Measurements from ENCODE around the gene ZFY. TPM values are rescaled to one million over a fixed set of nuclear protein-coding genes. Genes with fewer than 3 reads are reported as not detected.

The ZFY gene
- total and polyA plus RNA-seq, 10 of the 15 experiments (the other 5 are each of a cell fraction or from before 2014, with no cell fraction given), result not detected

GRCh38 chrY:2885880-2886279 lies 49.3 kb upstream of the ZFY start:
- Histone ChIP-seq H3K27me3 (replicated peaks in 1 of 2; ENCODE audit: control insufficient read depth in 2 of 2, insufficient read depth in 2 of 2, low read length in 1 of 2) (no peaks in the 10 kb centered on the region), H3K4me2 (ENCODE audit: control insufficient read depth, insufficient read depth) (no peak overlapping the region), H4K20me1 (ENCODE audit: control insufficient read depth, insufficient read depth) (no peaks in the 10 kb centered on the region), H3K4me3 (no peak overlapping the region), H2AFZ (ENCODE audit: control insufficient read depth, low read depth, low read length) (no peak overlapping the region), H3K4me1 (ENCODE audit: control insufficient read depth, insufficient read depth, low read length) (no peaks in the 10 kb centered on the region), H3K79me2 (ENCODE audit: control insufficient read depth, insufficient read depth, low read length) (no peaks in the 10 kb centered on the region), H3K27ac (ENCODE audit: control insufficient read depth, insufficient read depth) (no peak overlapping the region), H3K9me3 (replicated peaks; ENCODE audit: control insufficient read depth, insufficient read depth, low read length) (no peaks in the 10 kb centered on the region), H3K9ac (ENCODE audit: control insufficient read depth, insufficient read depth, low read length) (no peak overlapping the region), H3K36me3 (ENCODE audit: control insufficient read depth in 2 of 2, insufficient read depth in 2 of 2, low read length in 1 of 2) (no peaks in the 10 kb centered on the region)
- ChIA-PET SMC1A (ENCODE audit: uncharacterized antibody, unreplicated experiment) (no interaction called here), RAD21 (ENCODE audit: unreplicated experiment) (no interaction called here), POLR2A (no interaction called here), CTCF (no interaction called here)
- BruUV-seq (replicated peaks), result no TSS peak
- no peak for TF ChIP-seq IRF4 (IDR thresholded peaks at IDR 0.05; ENCODE audit: low read depth, low read length)
- WGBS (ENCODE audit: insufficient coverage, insufficient replicate concordance, low lambda C conversion rate, missing lambda C conversion rate), result no CpG with 5 or more reads among the region's 3 CpGs
- intact Hi-C loops (cut with micrococcal nuclease; ENCODE audit: unreplicated experiment) (no loop called here), in situ Hi-C loops (cut with MboI) (no loop called here)
- FAIRE-seq, result no peak
- DNase-seq (ENCODE audit: low read depth, low spot score), result no peak
- ATAC-seq, result no peak

- no CpG with 5 or more reads among the region's 5 CpGs for WGBS (ENCODE audit: insufficient coverage, insufficient replicate concordance, low lambda C conversion rate, missing lambda C conversion rate)
- Histone ChIP-seq H3K9ac (ENCODE audit: control insufficient read depth, insufficient read depth, low read length) (no peak overlapping the region), H3K9me3 (replicated peaks; ENCODE audit: control insufficient read depth, insufficient read depth, low read length) (no peaks in the 10 kb centered on the region), H3K4me2 (ENCODE audit: control insufficient read depth, insufficient read depth) (no peak overlapping the region), H2AFZ (ENCODE audit: control insufficient read depth, low read depth, low read length) (no peak overlapping the region), H3K4me3 (no peak overlapping the region), H3K36me3 (ENCODE audit: control insufficient read depth in 2 of 2, insufficient read depth in 2 of 2, low read length in 1 of 2) (no peaks in the 10 kb centered on the region), H3K27me3 (replicated peaks in 1 of 2; ENCODE audit: control insufficient read depth in 2 of 2, insufficient read depth in 2 of 2, low read length in 1 of 2) (no peaks in the 10 kb centered on the region), H3K79me2 (ENCODE audit: control insufficient read depth, insufficient read depth, low read length) (no peaks in the 10 kb centered on the region), H3K27ac (ENCODE audit: control insufficient read depth, insufficient read depth) (no peak overlapping the region), H3K4me1 (ENCODE audit: control insufficient read depth, insufficient read depth, low read length) (no peaks in the 10 kb centered on the region), H4K20me1 (ENCODE audit: control insufficient read depth, insufficient read depth) (no peaks in the 10 kb centered on the region)
- FAIRE-seq (no peak), DNase-seq (ENCODE audit: low read depth, low spot score) (no peak), ATAC-seq (no peak)
- ChIA-PET SMC1A (ENCODE audit: uncharacterized antibody, unreplicated experiment) (no interaction called here), RAD21 (ENCODE audit: unreplicated experiment) (no interaction called here), POLR2A (no interaction called here), CTCF (no interaction called here)
- TF ChIP-seq SKIL (IDR thresholded peaks at IDR 0.05; ENCODE audit: low read depth, poor library complexity, severe bottlenecking) (no peak), CBX3 (IDR thresholded peaks at IDR 0.05; ENCODE audit: borderline replicate concordance, low read depth) (no peak), RELA (IDR thresholded peaks at IDR 0.05; ENCODE audit: borderline replicate concordance, partially characterized antibody) (no peak), RAD51 (IDR thresholded peaks at IDR 0.05) (no peak), CBX5 (IDR thresholded peaks at IDR 0.05; ENCODE audit: low read depth) (no peak), IKZF1 (conservative IDR thresholded peaks at IDR 0.05) (no peak), RELB (IDR thresholded peaks at IDR 0.05; ENCODE audit: low read depth) (no peak), PAX5 (IDR thresholded peaks at IDR 0.05; ENCODE audit: borderline replicate concordance, low read depth, low read length) (no peak), ETV6 (conservative IDR thresholded peaks at IDR 0.05 in 1 of 2, IDR thresholded peaks at IDR 0.05 in 1 of 2; ENCODE audit: borderline replicate concordance in 1 of 2, low read depth in 1 of 2) (no peak), SPI1 (IDR thresholded peaks at IDR 0.05; ENCODE audit: borderline replicate concordance, insufficient read depth, low read depth, low read length) (no peak), DPF2 (IDR thresholded peaks at IDR 0.05) (no peak), GATAD2B (conservative IDR thresholded peaks at IDR 0.05; ENCODE audit: low read depth) (no peak)
- intact Hi-C loops (cut with micrococcal nuclease; ENCODE audit: unreplicated experiment) (no loop called here), in situ Hi-C loops (cut with MboI) (no loop called here)
- BruUV-seq (replicated peaks), result no TSS peak
These were observed 47.8 kb upstream of the ZFY start for GRCh38 chrY:2887386-2887785.
